ENCODE data around the gene ADGRL2.

Gene ADGRL2

GRCh38 chr1:81803431-81804110, 2.8 kb downstream of the ADGRL2 start:
- H3K9me3 ChIP-seq = no peaks in the 10 kb centered on the region
- H3K36me3 ChIP-seq = peaks cover 2% of the 10 kb centered on the region; the same call in 1 of the 2 replicates
- no peaks in the 10 kb centered on the region for H3K27me3 ChIP-seq
- DNase-seq = no peak
- H3K4me3 ChIP-seq (ENCODE audit: low read depth, low read length) = peak overlapping the region; percentile 82
- H3K4me1 ChIP-seq = no peaks in the 10 kb centered on the region
- no peak for TF ChIP-seq CTCF (IDR thresholded peaks at IDR 0.05; ENCODE audit: low read depth, low read length)

- Histone ChIP-seq H3K4me1 (no peaks in the 10 kb centered on the region), H3K36me3 (peaks cover 2% of the 10 kb centered on the region; the same call in 1 of the 2 replicates), H3K27me3 (no peaks in the 10 kb centered on the region), H3K4me3 (ENCODE audit: low read depth, low read length) (peak overlapping the region; percentile 82), H3K9me3 (no peaks in the 10 kb centered on the region)
- no peak for TF ChIP-seq CTCF (IDR thresholded peaks at IDR 0.05; ENCODE audit: low read depth, low read length)
- no peak for DNase-seq
Measured at GRCh38 chr1:81804312-81804711, 3.6 kb downstream of the ADGRL2 start.

GRCh38 chr1:81805537-81806431, 5.0 kb downstream of the ADGRL2 start:
- Histone ChIP-seq H3K27me3 (no peaks in the 10 kb centered on the region), H3K4me1 (no peaks in the 10 kb centered on the region), H3K36me3 (peaks cover 2% of the 10 kb centered on the region; the same call in 1 of the 2 replicates), H3K9me3 (no peaks in the 10 kb centered on the region), H3K4me3 (ENCODE audit: low read depth, low read length) (peak overlapping the region; percentile 19; the same call in 1 of the 2 replicates)
- DNase-seq = no peak
- no peak for TF ChIP-seq CTCF (IDR thresholded peaks at IDR 0.05; ENCODE audit: low read depth, low read length)

GRCh38 chr1:81806432-81806770, 5.7 kb downstream of the ADGRL2 start:
- no peak for DNase-seq
- no peaks in the 10 kb centered on the region for H3K9me3 ChIP-seq
- H3K4me3 ChIP-seq (ENCODE audit: low read depth, low read length) = no peak overlapping the region
- TF ChIP-seq CTCF (IDR thresholded peaks at IDR 0.05; ENCODE audit: low read depth, low read length) = no peak
- H3K36me3 ChIP-seq = peaks cover 1% of the 10 kb centered on the region; the same call in 1 of the 2 replicates
- H3K27me3 ChIP-seq = no peaks in the 10 kb centered on the region
- no peaks in the 10 kb centered on the region for H3K4me1 ChIP-seq

- Histone ChIP-seq H3K4me3 (ENCODE audit: low read depth, low read length) (peak overlapping the region; percentile 31), H3K9me3 (no peaks in the 10 kb centered on the region), H3K4me1 (no peaks in the 10 kb centered on the region), H3K27me3 (no peaks in the 10 kb centered on the region), H3K36me3 (no peaks in the 10 kb centered on the region)
- peak; percentile 40 for DNase-seq
- TF ChIP-seq CTCF (IDR thresholded peaks at IDR 0.05; ENCODE audit: low read depth, low read length) = 0 out of 2 replicates have a peak, but pooled peaks have one; percentile 14
Measured at GRCh38 chr1:81808760-81809159, 8.0 kb downstream of the ADGRL2 start.

- TF ChIP-seq CTCF (IDR thresholded peaks at IDR 0.05; ENCODE audit: low read depth, low read length) = no peak
- DNase-seq = no peak
- Histone ChIP-seq H3K9me3 (no peaks in the 10 kb centered on the region), H3K36me3 (no peaks in the 10 kb centered on the region), H3K27me3 (no peaks in the 10 kb centered on the region), H3K4me1 (no peaks in the 10 kb centered on the region), H3K4me3 (ENCODE audit: low read depth, low read length) (no peak overlapping the region)
Measured at GRCh38 chr1:81809808-81810207, 9.1 kb downstream of the ADGRL2 start.

Measured in BE2C (cell line).